Measurements from ENCODE around the gene MIOX. TPM values are rescaled to one million over a fixed set of nuclear protein-coding genes. Genes with fewer than 3 reads are reported as not detected.

MIOX gene
- total RNA-seq, 1 experiment from 2014 or later: 0.39 TPM

GRCh38 chr22:50471197-50471847 lies 15.3 kb upstream of the MIOX start:
- POLR2A ChIA-PET: no interaction called here
- Histone ChIP-seq H3K27me3 (ENCODE audit: insufficient read depth, low read length) (no peaks in the 10 kb centered on the region), H2AFZ (ENCODE audit: low read depth, low read length, poor library complexity, severe bottlenecking) (no peak overlapping the region), H3K79me2 (ENCODE audit: insufficient read depth, low read length) (peaks cover 61% of the 10 kb centered on the region), H4K20me1 (ENCODE audit: insufficient read depth) (peaks cover 6% of the 10 kb centered on the region; the same call in 1 of the 2 replicates), H3K4me3 (replicated peaks in 1 of 2; ENCODE audit: low read depth in 1 of 2, low read length in 2 of 2) (no peak overlapping the region), H3K9me3 (ENCODE audit: control insufficient read depth in 1 of 2, insufficient read depth in 1 of 2, low read depth in 1 of 2, low read length in 2 of 2) (no peaks in the 10 kb centered on the region), H3K27ac (ENCODE audit: low read depth, low read length) (peak overlapping the region; percentile 36; the same call in 1 of the 2 replicates), H3K9me2 (ENCODE audit: insufficient read depth) (no peaks in the 10 kb centered on the region), H3K9ac (ENCODE audit: low read length) (no peak overlapping the region), H3K36me3 (ENCODE audit: control insufficient read depth in 1 of 2, insufficient read depth in 2 of 2, low read length in 2 of 2) (no peaks in the 10 kb centered on the region; a peak in 2 of 4 replicates), H3K4me1 (ENCODE audit: control insufficient read depth in 1 of 2, insufficient read depth in 2 of 2, low read length in 2 of 2) (peaks cover 30 to 56% of the 10 kb centered on the region in 2 experiments), H3K4me2 (ENCODE audit: low read length) (peak overlapping the region; percentile 62; the same call in 1 of the 2 replicates)
- no TSS peak for BruUV-seq (replicated peaks)
- intact Hi-C loops (cut with micrococcal nuclease): no loop called here
- no peak for DNase-seq (ENCODE audit: low read depth, low spot score)
- TF ChIP-seq MAX (IDR thresholded peaks at IDR 0.05) (no peak), POLR2AphosphoS5 (IDR thresholded peaks at IDR 0.05; ENCODE audit: low read depth, low read length) (no peak), CEBPB (IDR thresholded peaks at IDR 0.05; ENCODE audit: low read depth) (no peak), JUND (IDR thresholded peaks at IDR 0.05) (no peak)
- RAD21 ChIA-PET (ENCODE audit: low non-redundant PET in 1 of 2, low total read pairs in 2 of 2, uncharacterized antibody in 2 of 2, unreplicated experiment in 2 of 2): no interaction called here
- no peak for ATAC-seq
- CTCF ChIA-PET: no interaction called here

- RAD21 ChIA-PET (ENCODE audit: low non-redundant PET in 1 of 2, low total read pairs in 2 of 2, uncharacterized antibody in 2 of 2, unreplicated experiment in 2 of 2): no interaction called here
- BruUV-seq (replicated peaks): no TSS peak
- Histone ChIP-seq H3K79me2 (ENCODE audit: insufficient read depth, low read length) (peaks cover 61% of the 10 kb centered on the region), H3K9me2 (ENCODE audit: insufficient read depth) (no peaks in the 10 kb centered on the region), H3K4me3 (replicated peaks in 1 of 2; ENCODE audit: low read depth in 1 of 2, low read length in 2 of 2) (no peak overlapping the region), H3K4me1 (ENCODE audit: control insufficient read depth in 1 of 2, insufficient read depth in 2 of 2, low read length in 2 of 2) (peaks cover 30 to 56% of the 10 kb centered on the region in 2 experiments), H3K9ac (ENCODE audit: low read length) (no peak overlapping the region), H3K36me3 (ENCODE audit: control insufficient read depth in 1 of 2, insufficient read depth in 2 of 2, low read length in 2 of 2) (no peaks in the 10 kb centered on the region; a peak in 2 of 4 replicates), H3K9me3 (ENCODE audit: control insufficient read depth in 1 of 2, insufficient read depth in 1 of 2, low read depth in 1 of 2, low read length in 2 of 2) (no peaks in the 10 kb centered on the region), H2AFZ (ENCODE audit: low read depth, low read length, poor library complexity, severe bottlenecking) (no peak overlapping the region), H3K27ac (ENCODE audit: low read depth, low read length) (no peak overlapping the region), H4K20me1 (ENCODE audit: insufficient read depth) (peaks cover 6% of the 10 kb centered on the region; the same call in 1 of the 2 replicates), H3K4me2 (ENCODE audit: low read length) (no peak overlapping the region), H3K27me3 (ENCODE audit: insufficient read depth, low read length) (no peaks in the 10 kb centered on the region)
- no peak for DNase-seq (ENCODE audit: low read depth, low spot score)
- intact Hi-C loops (cut with micrococcal nuclease): no loop called here
- no peak for ATAC-seq
- POLR2A ChIA-PET: no interaction called here
- CTCF ChIA-PET: no interaction called here
- TF ChIP-seq YY1 (IDR thresholded peaks at IDR 0.05; ENCODE audit: extremely low read depth, insufficient replicate concordance, low read depth, low read length): no peak
- no peak for TF ChIP-seq EZH2 (IDR thresholded peaks at IDR 0.05)
- no peak for TF ChIP-seq ZFX (IDR thresholded peaks at IDR 0.05)
- TF ChIP-seq ATF3 (IDR thresholded peaks at IDR 0.05): no peak
- no peak for TF ChIP-seq RAD21 (IDR thresholded peaks at IDR 0.05; ENCODE audit: low read depth)
- TF ChIP-seq FOSL1 (IDR thresholded peaks at IDR 0.05; ENCODE audit: low read depth): no peak
- no peak for TF ChIP-seq ZBTB33 (IDR thresholded peaks at IDR 0.05; ENCODE audit: extremely low read depth, insufficient replicate concordance, low read length)
- TF ChIP-seq CTCF (IDR thresholded peaks at IDR 0.05 in 2 of 3, conservative IDR thresholded peaks at IDR 0.05 in 1 of 3; ENCODE audit: borderline replicate concordance in 1 of 3, insufficient read depth in 1 of 3, low read depth in 2 of 3, low read length in 2 of 3): no peak
- TF ChIP-seq ZNF274 (IDR thresholded peaks at IDR 0.05; ENCODE audit: low read depth, low read length): no peak
- TF ChIP-seq EZH2phosphoT487 (IDR thresholded peaks at IDR 0.05; ENCODE audit: borderline replicate concordance): no peak
- TF ChIP-seq EGR1 (IDR thresholded peaks at IDR 0.05; ENCODE audit: low read depth): no peak
- TF ChIP-seq SIN3A (IDR thresholded peaks at IDR 0.05; ENCODE audit: low read depth): no peak
- TF ChIP-seq TCF7L2 (IDR thresholded peaks at IDR 0.05; ENCODE audit: borderline replicate concordance, extremely low read depth, insufficient read depth, insufficient read length): no peak
- TF ChIP-seq JUND (IDR thresholded peaks at IDR 0.05): no peak
These were observed 14.7 kb upstream of the MIOX start for GRCh38 chr22:50471962-50472361.
